ENCODE results near the gene EML1. TPM values are rescaled to one million over a fixed set of nuclear protein-coding genes. Genes with fewer than 3 reads are reported as not detected.

Gene EML1
- total RNA-seq, 2 donors from 2014 or later, result 28.3 to 30.2 TPM

DNA sequence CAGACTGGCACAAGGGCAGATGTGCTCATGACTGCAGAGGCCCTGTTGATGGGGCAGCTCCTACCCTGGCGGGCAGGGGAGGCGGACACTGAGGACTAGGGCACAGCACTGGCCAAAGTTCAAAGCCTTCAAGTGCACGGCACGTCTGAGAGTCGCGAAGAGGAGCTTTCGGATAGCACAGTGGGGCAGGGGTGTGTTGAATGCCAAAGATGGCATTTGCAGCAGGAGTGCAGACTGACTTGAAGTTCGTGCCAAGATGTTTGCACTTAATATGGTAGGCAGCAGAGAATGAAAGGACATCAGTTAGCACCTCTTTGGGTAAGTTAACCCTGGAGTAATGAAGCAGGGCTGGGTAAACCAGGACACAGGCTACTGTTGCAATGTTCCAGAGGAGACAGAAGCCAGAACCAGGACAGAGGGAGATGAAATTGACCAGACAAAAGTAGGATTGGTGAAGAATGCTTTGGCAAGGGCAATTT lies 6.7 kb upstream of the EML1 start:
- no peaks in the 10 kb centered on the region for H3K36me3 ChIP-seq
- H3K27me3 ChIP-seq, result no peaks in the 10 kb centered on the region
- H3K27ac ChIP-seq, result peak overlapping the region in 1 of 2 donors; percentile 37
- no peak for DNase-seq (ENCODE audit: low spot score)
- H3K4me3 ChIP-seq, result no peak overlapping the region
- no peaks in the 10 kb centered on the region for H3K9me3 ChIP-seq
- TF ChIP-seq, protein P1, sequence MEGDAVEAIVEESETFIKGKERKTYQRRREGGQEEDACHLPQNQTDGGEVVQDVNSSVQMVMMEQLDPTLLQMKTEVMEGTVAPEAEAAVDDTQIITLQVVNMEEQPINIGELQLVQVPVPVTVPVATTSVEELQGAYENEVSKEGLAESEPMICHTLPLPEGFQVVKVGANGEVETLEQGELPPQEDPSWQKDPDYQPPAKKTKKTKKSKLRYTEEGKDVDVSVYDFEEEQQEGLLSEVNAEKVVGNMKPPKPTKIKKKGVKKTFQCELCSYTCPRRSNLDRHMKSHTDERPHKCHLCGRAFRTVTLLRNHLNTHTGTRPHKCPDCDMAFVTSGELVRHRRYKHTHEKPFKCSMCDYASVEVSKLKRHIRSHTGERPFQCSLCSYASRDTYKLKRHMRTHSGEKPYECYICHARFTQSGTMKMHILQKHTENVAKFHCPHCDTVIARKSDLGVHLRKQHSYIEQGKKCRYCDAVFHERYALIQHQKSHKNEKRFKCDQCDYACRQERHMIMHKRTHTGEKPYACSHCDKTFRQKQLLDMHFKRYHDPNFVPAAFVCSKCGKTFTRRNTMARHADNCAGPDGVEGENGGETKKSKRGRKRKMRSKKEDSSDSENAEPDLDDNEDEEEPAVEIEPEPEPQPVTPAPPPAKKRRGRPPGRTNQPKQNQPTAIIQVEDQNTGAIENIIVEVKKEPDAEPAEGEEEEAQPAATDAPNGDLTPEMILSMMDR (IDR thresholded peaks at IDR 0.05), result no peak
- H3K4me1 ChIP-seq, result peaks cover 0 to 14% of the 10 kb centered on the region in 2 donors

DNA sequence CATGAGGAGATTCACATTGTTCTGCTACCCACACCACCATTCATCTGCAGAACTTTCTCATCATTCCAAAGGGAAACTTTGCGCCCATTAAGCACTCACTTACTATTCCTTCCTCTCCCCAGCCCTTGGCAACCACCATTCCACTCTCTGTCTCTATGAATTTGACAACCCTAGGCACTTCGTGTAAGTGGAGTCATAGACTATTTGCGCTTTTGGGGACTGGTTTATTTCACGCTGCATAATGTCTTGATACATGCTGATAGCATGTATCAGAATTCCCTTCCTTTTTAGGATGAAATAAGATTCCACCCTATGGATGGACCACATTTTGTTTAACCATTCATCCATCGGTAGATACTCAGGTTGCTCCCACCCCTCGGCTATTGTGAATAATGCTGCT lies 4.5 kb upstream of the EML1 start:
- no peaks in the 10 kb centered on the region for H3K27me3 ChIP-seq
- DNase-seq (ENCODE audit: low spot score), result no peak
- TF ChIP-seq, protein P1 (IDR thresholded peaks at IDR 0.05), result no peak
- H3K27ac ChIP-seq, result no peak overlapping the region
- peaks cover 0 to 27% of the 10 kb centered on the region in 2 donors for H3K4me1 ChIP-seq
- H3K9me3 ChIP-seq, result no peaks in the 10 kb centered on the region
- H3K36me3 ChIP-seq, result no peaks in the 10 kb centered on the region
- no peak overlapping the region for H3K4me3 ChIP-seq

DNA sequence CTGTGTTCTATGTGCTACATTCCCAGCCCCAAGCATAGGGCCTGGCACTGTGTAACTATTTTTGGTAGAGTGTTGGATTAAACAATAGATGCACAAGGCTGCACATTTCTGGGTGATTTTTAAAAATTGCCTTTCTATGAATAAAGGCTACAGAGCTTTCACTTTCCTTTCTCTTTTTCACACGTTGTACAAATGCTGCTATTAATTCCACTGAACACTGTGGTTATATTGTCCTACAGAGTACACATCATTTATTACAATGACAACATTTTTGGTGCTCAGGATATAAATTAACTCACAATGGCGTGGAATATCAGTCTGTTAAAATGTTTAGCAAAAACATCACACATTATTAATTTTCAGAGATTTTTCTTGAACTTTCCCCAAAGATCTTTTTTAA lies 3.6 kb upstream of the EML1 start:
- H3K4me3 ChIP-seq, result no peak overlapping the region
- TF ChIP-seq, protein P1 (IDR thresholded peaks at IDR 0.05), result no peak
- DNase-seq (ENCODE audit: low spot score), result no peak
- H3K27ac ChIP-seq, result no peak overlapping the region
- H3K36me3 ChIP-seq, result no peaks in the 10 kb centered on the region
- no peaks in the 10 kb centered on the region for H3K27me3 ChIP-seq
- peaks cover 0 to 33% of the 10 kb centered on the region in 2 donors for H3K4me1 ChIP-seq
- H3K9me3 ChIP-seq, result no peaks in the 10 kb centered on the region

DNA sequence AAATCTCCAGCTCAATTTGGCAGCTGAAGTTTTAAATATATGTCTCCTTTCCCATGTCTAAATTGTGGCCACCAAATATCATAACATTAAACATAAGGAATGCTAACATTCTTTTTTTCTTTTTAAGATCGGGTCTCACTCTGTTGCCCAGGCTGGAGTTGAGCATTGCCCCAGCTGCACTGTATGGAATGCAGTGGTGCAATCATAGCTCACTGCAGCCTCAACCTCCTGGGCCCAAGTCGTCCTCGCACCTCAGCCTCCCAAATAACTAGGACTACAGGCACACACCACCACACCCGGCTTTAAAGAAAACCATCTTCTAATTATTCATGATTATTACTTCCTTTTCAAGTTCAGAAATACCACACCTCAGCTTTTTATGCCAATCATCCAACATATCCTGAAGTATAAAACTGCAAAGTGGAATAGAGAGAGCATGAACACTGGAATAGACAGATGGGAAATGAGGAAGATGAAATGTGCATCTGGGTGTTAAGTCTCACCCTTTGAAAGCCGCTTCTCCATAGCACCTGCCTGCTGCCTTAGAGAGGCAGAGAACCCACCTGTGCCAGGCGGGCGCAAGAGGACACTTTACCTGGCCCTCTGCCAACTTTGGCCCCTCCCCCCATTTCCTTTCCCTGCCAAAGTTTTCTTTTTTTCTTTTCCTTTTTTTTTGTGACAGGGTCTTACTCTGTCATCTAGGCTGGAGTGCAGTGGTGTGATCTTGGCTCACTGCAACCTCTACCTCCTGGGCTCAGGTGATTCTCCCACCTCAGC lies 2.8 kb upstream of the EML1 start:
- Histone ChIP-seq H3K36me3 (no peaks in the 10 kb centered on the region), H3K4me1 (peaks cover 0 to 30% of the 10 kb centered on the region in 2 donors), H3K4me3 (no peak overlapping the region), H3K27ac (no peak overlapping the region), H3K27me3 (no peaks in the 10 kb centered on the region), H3K9me3 (no peaks in the 10 kb centered on the region)
- DNase-seq (ENCODE audit: low spot score), result no peak
- TF ChIP-seq, protein P1 (IDR thresholded peaks at IDR 0.05), result no peak

DNA sequence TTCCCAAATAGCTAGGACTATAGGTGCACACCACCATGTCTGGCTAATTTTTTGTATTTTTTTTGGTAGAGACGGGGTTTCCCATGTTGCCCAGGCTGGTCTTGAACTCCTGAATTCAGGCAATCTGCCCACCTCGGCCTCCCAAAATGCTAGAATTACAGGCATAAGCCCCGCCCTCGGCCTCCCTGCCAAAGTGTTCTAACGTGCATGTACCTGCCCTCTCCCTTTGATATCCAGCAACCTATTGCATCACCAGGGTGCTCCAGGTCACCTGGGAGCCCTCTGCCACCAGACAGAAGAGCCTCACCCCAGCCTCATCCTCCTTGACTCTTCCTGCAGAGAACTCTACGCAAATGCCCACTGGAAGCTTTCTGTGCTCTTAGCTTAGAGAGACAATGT lies 2.2 kb upstream of the EML1 start:
- no peak overlapping the region for H3K27ac ChIP-seq
- no peaks in the 10 kb centered on the region for H3K27me3 ChIP-seq
- TF ChIP-seq, protein P1 (IDR thresholded peaks at IDR 0.05), result no peak
- H3K4me1 ChIP-seq, result peaks cover 0 to 30% of the 10 kb centered on the region in 2 donors
- no peaks in the 10 kb centered on the region for H3K9me3 ChIP-seq
- no peaks in the 10 kb centered on the region for H3K36me3 ChIP-seq
- H3K4me3 ChIP-seq, result no peak overlapping the region
- DNase-seq (ENCODE audit: low spot score), result no peak
